K562 (cell line): ENCODE results near the gene NME4. TPM values are rescaled to one million over a fixed set of nuclear protein-coding genes. Genes with fewer than 3 reads are reported as not detected.

Experiments
- ATF7 ChIP-seq: fragments of 450-650 bp; IDR thresholded peaks from 2 replicates; pipeline ENCODE4 v1.7.1; 2014; ENCODE audit warnings: mild to moderate bottlenecking, moderate library complexity
- CBX3 ChIP-seq, 2 experiments: IDR thresholded peaks; 1 replicate in 1 of 2; 2 replicates in 1 of 2; pipeline ENCODE4 v1.6.1; 2012; ENCODE audit warnings: inconsistent platforms in 2 of 2, low read length in 2 of 2, borderline replicate concordance in 1 of 2, control low read depth in 1 of 2
- ESRRA ChIP-seq: fragments of 450-650 bp; IDR thresholded peaks from 2 replicates; pipeline ENCODE4 v1.6.1; 2014; ENCODE audit warnings: low read depth, mild to moderate bottlenecking, moderate library complexity, borderline replicate concordance
- FOS ChIP-seq: IDR thresholded peaks from 3 replicates; pipeline ENCODE4 v1.6.1; 2011; ENCODE audit not compliant: insufficient read length; ENCODE audit errors: extremely low read depth
- FOXJ2 ChIP-seq: fragments of 200-800 bp; sonication (Bioruptor generic); IDR thresholded peaks from 2 replicates; pipeline ENCODE4 v1.6.1; 2016; ENCODE audit warnings: missing genetic modification characterization, missing compliant biosample characterization
- GABPB1 ChIP-seq: sonication (generic); formaldehyde crosslinking; IDR thresholded peaks from 2 replicates; pipeline ENCODE4 v1.8.0; 2022; ENCODE audit warnings: mild to moderate bottlenecking, missing genetic modification reagents
- GATA2 ChIP-seq: sonication (generic); formaldehyde crosslinking; IDR thresholded peaks from 2 replicates; pipeline ENCODE4 v1.4.0; 2020; ENCODE audit warnings: mild to moderate bottlenecking, missing genetic modification reagents
- HDAC6 ChIP-seq: IDR thresholded peaks from 2 replicates; pipeline ENCODE4 v1.6.1; 2012; ENCODE audit warnings: low read depth, mild to moderate bottlenecking, control low read depth, inconsistent platforms, low read length, moderate library complexity
- HNRNPUL1 ChIP-seq: fragments of 200-400 bp; formaldehyde crosslinking; IDR thresholded peaks from 2 replicates; pipeline ENCODE4 v1.6.1; 2017; ENCODE audit warnings: low read length
- MCM2 ChIP-seq: fragments of 450-650 bp; IDR thresholded peaks from 2 replicates; pipeline ENCODE4 v1.6.1; 2017; ENCODE audit warnings: low read depth, mild to moderate bottlenecking
- PHF20 ChIP-seq: fragments of 450-650 bp; IDR thresholded peaks from 2 replicates; pipeline ENCODE4 v1.6.1; 2018; ENCODE audit not compliant: partially characterized antibody
- RFX1 ChIP-seq: fragments of 450-650 bp; IDR thresholded peaks from 2 replicates; pipeline ENCODE4 v1.6.1; 2016; ENCODE audit warnings: mild to moderate bottlenecking, moderate library complexity
- SMARCA4 ChIP-seq: fragments of 450-650 bp; IDR thresholded peaks from 2 replicates; pipeline ENCODE4 v1.6.1; 2016
- ZNF140 ChIP-seq: fragments of 250-450 bp; sonication (Bioruptor Pico); IDR thresholded peaks from 2 replicates; pipeline ENCODE4 v1.8.0; 2021; ENCODE audit warnings: moderate library complexity, mild to moderate bottlenecking, inconsistent platforms
- ZNF175 ChIP-seq: fragments of 200-800 bp; sonication (Bioruptor generic); IDR thresholded peaks from 2 replicates; pipeline ENCODE4 v1.6.1; 2016; ENCODE audit warnings: low read depth, mild to moderate bottlenecking, missing genetic modification characterization, missing compliant biosample characterization
- ZNF316 ChIP-seq: fragments of 450-650 bp; IDR thresholded peaks from 2 replicates; pipeline ENCODE4 v1.6.1; 2016
- ZNF507 ChIP-seq: conservative IDR thresholded peaks from 2 replicates; pipeline ENCODE4 v1.6.1; 2017; ENCODE audit warnings: missing genetic modification characterization, missing compliant biosample characterization
- polyA plus RNA-seq, 8 experiments: library from polyadenylated mRNA; depleted of rRNA in 4 of 8; stranded (reverse) in 5 of 8; unstranded in 3 of 8; fragments of >200 nt; fragmentation: Nextera tagmentation in 2 of 8; fragmentation: Illumina TruSeq in 1 of 8; extraction: Ambion mirVana in 2 of 8; extraction: Trizol in 1 of 8; gene quantifications; 2 replicates each; pipeline versions ENCODE4 v1.2.1 to v1.2.3, GENCODE V29; 2011 to 2014; ENCODE audit warnings: inconsistent platforms in 1 of 8, missing spikeins in 1 of 8
- total RNA-seq, 7 experiments: library from RNA; depleted of rRNA in 6 of 7; stranded (reverse); fragments of >200 nt in 6 of 7; fragmentation: Illumina TruSeq in 2 of 7; extraction: Trizol in 2 of 7; gene quantifications; 2 replicates each; pipeline versions ENCODE4 v1.2.1 to v1.2.3, GENCODE V29; 2011 to 2021; ENCODE audit warnings: low replicate concordance in 1 of 7
- TF ChIP-seq, protein P1 (sequence below): fragments of 200-800 bp; sonication (Bioruptor generic); IDR thresholded peaks from 2 replicates; pipeline ENCODE4 v1.6.1; 2016; ENCODE audit warnings: missing genetic modification characterization, missing compliant biosample characterization
- TF ChIP-seq, protein P2 (sequence below), 2 experiments: fragments of 250-450 bp in 1 of 2; fragments of 450-650 bp in 1 of 2; sonication (Bioruptor Pico) in 1 of 2; IDR thresholded peaks; 2 replicates each; pipeline versions ENCODE4 v1.6.1 to v1.8.0; 2016 to 2021; ENCODE audit warnings: mild to moderate bottlenecking in 2 of 2, moderate library complexity in 2 of 2, missing compliant biosample characterization in 1 of 2, missing genetic modification characterization in 1 of 2
- TF ChIP-seq, protein P3 (sequence below): sonication (generic); formaldehyde crosslinking; IDR thresholded peaks from 2 replicates; pipeline ENCODE4 v1.8.0; 2022; ENCODE audit warnings: mild to moderate bottlenecking, missing genetic modification reagents

Gene NME4
- total and polyA plus RNA-seq, 9 of the 15 experiments (the other 6 are each of a cell fraction or from before 2014, with no cell fraction given) = 15.4 to 264 (median 139) TPM

DNA sequence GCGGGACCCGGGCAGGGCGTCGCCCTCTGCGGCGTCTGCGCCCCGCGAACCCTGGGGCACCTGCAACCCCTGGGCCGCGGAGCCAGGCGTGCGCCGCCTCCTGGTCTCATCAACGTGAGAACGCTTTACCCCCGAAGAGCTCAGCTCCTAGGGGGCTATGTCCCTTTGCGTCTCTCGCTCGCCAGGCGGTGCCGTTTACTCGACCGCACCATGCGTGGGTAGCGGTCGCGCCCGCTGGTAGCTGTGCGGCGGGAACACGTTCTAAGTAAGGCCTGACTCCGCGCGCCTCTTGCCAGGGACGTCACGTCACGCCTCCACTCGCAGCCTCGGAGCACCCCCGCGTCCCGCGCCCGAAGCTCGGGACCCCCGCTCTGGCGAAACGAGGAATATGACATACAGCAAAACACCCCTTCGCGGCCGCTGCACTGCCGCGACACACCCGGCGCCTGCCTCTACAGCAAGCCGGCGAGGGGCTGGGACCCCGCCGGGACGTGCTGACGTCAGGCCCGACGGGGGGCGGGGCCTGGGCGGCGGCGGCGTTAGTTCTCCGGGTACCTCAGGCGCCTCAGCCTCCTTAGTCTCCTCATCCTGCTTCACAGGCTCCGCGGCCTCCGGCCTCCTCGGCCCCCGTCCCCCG, 28.2 kb downstream of the NME4 start, which contains the start of gene RAB11FIP3 (continued):
- TF ChIP-seq, protein P1, sequence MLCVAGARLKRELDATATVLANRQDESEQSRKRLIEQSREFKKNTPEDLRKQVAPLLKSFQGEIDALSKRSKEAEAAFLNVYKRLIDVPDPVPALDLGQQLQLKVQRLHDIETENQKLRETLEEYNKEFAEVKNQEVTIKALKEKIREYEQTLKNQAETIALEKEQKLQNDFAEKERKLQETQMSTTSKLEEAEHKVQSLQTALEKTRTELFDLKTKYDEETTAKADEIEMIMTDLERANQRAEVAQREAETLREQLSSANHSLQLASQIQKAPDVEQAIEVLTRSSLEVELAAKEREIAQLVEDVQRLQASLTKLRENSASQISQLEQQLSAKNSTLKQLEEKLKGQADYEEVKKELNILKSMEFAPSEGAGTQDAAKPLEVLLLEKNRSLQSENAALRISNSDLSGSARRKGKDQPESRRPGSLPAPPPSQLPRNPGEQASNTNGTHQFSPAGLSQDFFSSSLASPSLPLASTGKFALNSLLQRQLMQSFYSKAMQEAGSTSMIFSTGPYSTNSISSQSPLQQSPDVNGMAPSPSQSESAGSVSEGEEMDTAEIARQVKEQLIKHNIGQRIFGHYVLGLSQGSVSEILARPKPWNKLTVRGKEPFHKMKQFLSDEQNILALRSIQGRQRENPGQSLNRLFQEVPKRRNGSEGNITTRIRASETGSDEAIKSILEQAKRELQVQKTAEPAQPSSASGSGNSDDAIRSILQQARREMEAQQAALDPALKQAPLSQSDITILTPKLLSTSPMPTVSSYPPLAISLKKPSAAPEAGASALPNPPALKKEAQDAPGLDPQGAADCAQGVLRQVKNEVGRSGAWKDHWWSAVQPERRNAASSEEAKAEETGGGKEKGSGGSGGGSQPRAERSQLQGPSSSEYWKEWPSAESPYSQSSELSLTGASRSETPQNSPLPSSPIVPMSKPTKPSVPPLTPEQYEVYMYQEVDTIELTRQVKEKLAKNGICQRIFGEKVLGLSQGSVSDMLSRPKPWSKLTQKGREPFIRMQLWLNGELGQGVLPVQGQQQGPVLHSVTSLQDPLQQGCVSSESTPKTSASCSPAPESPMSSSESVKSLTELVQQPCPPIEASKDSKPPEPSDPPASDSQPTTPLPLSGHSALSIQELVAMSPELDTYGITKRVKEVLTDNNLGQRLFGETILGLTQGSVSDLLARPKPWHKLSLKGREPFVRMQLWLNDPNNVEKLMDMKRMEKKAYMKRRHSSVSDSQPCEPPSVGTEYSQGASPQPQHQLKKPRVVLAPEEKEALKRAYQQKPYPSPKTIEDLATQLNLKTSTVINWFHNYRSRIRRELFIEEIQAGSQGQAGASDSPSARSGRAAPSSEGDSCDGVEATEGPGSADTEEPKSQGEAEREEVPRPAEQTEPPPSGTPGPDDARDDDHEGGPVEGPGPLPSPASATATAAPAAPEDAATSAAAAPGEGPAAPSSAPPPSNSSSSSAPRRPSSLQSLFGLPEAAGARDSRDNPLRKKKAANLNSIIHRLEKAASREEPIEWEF (CRISPR knock-in tag) = no peak
- TF ChIP-seq ZNF175 (CRISPR knock-in tag) (no peak), ZNF316 (no peak), FOXJ2 (tag) (no peak), MCM2 (no peak), HDAC6 (no peak), PHF20 (peak; percentile 43), ZNF507 (tag) (no peak), SMARCA4 (no peak), ATF7 (peak; percentile 90), ZNF140 (CRISPR knock-in tag) (no peak), ESRRA (peak; percentile 20; the same call in 1 of the 2 replicates), GATA2 (no peak), HNRNPUL1 (no peak), GABPB1 (CRISPR knock-in tag) (peak; percentile 70), FOS (no peak), CBX3 (IDR thresholded peaks at IDR 0.05; ENCODE audit: borderline replicate concordance in 1 of 2, low read length in 2 of 2) (peak in 1 of 2 experiments; percentile 61; a peak in 1 of 3 replicates), RFX1 (no peak)
- TF ChIP-seq, protein P2, sequence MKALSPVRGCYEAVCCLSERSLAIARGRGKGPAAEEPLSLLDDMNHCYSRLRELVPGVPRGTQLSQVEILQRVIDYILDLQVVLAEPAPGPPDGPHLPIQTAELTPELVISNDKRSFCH (CRISPR knock-in tag; IDR thresholded peaks at IDR 0.05) = no peak
- TF ChIP-seq, protein P2 (tag; IDR thresholded peaks at IDR 0.05) = peak; percentile 82
- TF ChIP-seq, protein P3, sequence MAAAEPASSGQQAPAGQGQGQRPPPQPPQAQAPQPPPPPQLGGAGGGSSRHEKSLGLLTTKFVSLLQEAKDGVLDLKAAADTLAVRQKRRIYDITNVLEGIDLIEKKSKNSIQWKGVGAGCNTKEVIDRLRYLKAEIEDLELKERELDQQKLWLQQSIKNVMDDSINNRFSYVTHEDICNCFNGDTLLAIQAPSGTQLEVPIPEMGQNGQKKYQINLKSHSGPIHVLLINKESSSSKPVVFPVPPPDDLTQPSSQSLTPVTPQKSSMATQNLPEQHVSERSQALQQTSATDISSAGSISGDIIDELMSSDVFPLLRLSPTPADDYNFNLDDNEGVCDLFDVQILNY = no peak
